Measurements from ENCODE around the gene FLYWCH1.

DNA sequence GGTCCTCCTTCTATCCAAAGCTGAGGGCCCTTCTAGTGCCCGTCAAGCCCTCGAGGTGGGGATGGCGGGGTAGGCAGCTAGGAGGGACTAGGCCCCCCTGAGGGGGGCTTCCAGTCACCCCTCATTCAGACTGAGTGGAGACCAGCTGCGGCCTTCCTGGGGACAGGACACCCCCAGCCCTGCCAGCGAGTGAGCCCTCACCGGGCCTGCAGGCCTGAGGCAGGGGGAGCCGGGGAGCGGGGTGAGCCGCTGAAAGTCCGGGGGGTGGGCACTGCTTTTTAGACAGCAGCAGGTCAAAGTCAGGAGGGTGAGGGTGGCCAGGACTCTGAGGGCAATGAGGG lies 43.7 kb downstream of the FLYWCH1 start:
- TF ChIP-seq EZH2 (IDR thresholded peaks at IDR 0.05; ENCODE audit: borderline replicate concordance, low read depth, low read length, severe bottlenecking): no peak
- no peak for TF ChIP-seq CTCF (IDR thresholded peaks at IDR 0.05; ENCODE audit: borderline replicate concordance, extremely low read depth, low read length, poor library complexity, severe bottlenecking)

Measured in DND-41 (cell line).